Colonic mucosa (tissue), 4 donors: ENCODE data around the gene EIF4ENIF1. TPM values are rescaled to one million over a fixed set of nuclear protein-coding genes. Genes with fewer than 3 reads are reported as not detected.
A peak's percentile ranks its signal among the peaks of the same experiment; 100 is the strongest.

Source experiments
- DNase-seq: peaks from one replicate; pipeline ENCODE4 v3.0.0-alpha.2; 2020
- H3K27ac ChIP-seq: fragments of 200-600 bp; one replicate; pipeline ENCODE4 v1.8.0; 2021
- H3K27me3 ChIP-seq: fragments of 200-600 bp; one replicate; pipeline ENCODE4 v1.8.0; 2021
- H3K36me3 ChIP-seq: fragments of 200-600 bp; one replicate; pipeline ENCODE4 v1.8.0; 2021
- H3K4me1 ChIP-seq: fragments of 200-600 bp; one replicate; pipeline ENCODE4 v1.8.0; 2021; ENCODE audit warnings: mild to moderate bottlenecking
- H3K4me3 ChIP-seq: fragments of 200-600 bp; one replicate; pipeline ENCODE4 v1.8.0; 2021
- H3K9ac ChIP-seq, 2 donors: one replicate each; pipeline ENCODE4 v1.7.0; 2013; ENCODE audit warnings: control low read depth in 2 of 2, low read depth in 2 of 2, low read length in 2 of 2
- H3K9me3 ChIP-seq: fragments of 200-600 bp; one replicate; pipeline ENCODE4 v1.8.0; 2021
- CTCF ChIP-seq: fragments of 200-600 bp; IDR thresholded peaks from one replicate; pipeline ENCODE4 v1.8.0; 2022; ENCODE audit warnings: antibody characterized with exemption, mild to moderate bottlenecking
- intact Hi-C: fragments of 100-400 bp; cut with DNase I; formaldehyde crosslinking; loops from one replicate; pipeline ENCODE4 v1.14.1; 2022
- total RNA-seq, 2 donors: library from RNA; stranded (reverse); fragmentation: NEBNext Ultra II Directional in 1 of 2; extraction: Animal tissue kit (Norgen Biotek cat#: 25700) in 1 of 2; gene quantifications; one replicate each; pipeline ENCODE4 v1.2.1, GENCODE V29; 2021
- donor health status: healthy.
- donor health status: DM: no; HTN: no; CAD: no.
- donor health status: DM: no; HTN: no; CAD: no.

EIF4ENIF1 gene
- total RNA-seq, 2 donors from 2014 or later, result 25.2 to 25.4 TPM

GRCh38 chr22:31400023-31400397 lies 89.6 kb downstream of the EIF4ENIF1 start:
- Histone ChIP-seq H3K36me3 (no peaks in the 10 kb centered on the region), H3K9me3 (no peaks in the 10 kb centered on the region), H3K4me3 (peak overlapping the region; percentile 80), H3K4me1 (no peaks in the 10 kb centered on the region), H3K27me3 (no peaks in the 10 kb centered on the region), H3K9ac (peak overlapping the region; percentile 96), H3K27ac (peak overlapping the region; percentile 81)
- DNase-seq, result no peak
- intact Hi-C loops, result no loop called here
- TF ChIP-seq CTCF, result no peak

- H3K4me1 ChIP-seq, result no peaks in the 10 kb centered on the region
- peak within 1 kb of the TSS; percentile 81 for H3K27ac ChIP-seq
- peak within 1 kb of the TSS; percentile 80 for H3K4me3 ChIP-seq
- no peaks in the 10 kb centered on the region for H3K36me3 ChIP-seq
- no peaks in the 10 kb centered on the region for H3K27me3 ChIP-seq
- intact Hi-C loops, result loop anchor here (5.0 kb wide), 1 partner anchor 52 kb away; the partner anchor contains the start of gene PATZ1
- TF ChIP-seq CTCF, result no peak
- H3K9ac ChIP-seq, result peak within 1 kb of the TSS; percentile 96
- peak; percentile 98 for DNase-seq
- no peaks in the 10 kb centered on the region for H3K9me3 ChIP-seq
Measured at GRCh38 chr22:31399211-31400022, 90.2 kb downstream of the EIF4ENIF1 start, which contains the start of gene DRG1. Gene DRG1 (plus strand): TSS chr22:31399604. CDS start chr22:31399684, 80 bp downstream.

- Histone ChIP-seq H3K27ac (peak overlapping the region; percentile 81), H3K36me3 (no peaks in the 10 kb centered on the region), H3K4me1 (no peaks in the 10 kb centered on the region), H3K27me3 (no peaks in the 10 kb centered on the region), H3K9me3 (no peaks in the 10 kb centered on the region), H3K9ac (no peak overlapping the region), H3K4me3 (no peak overlapping the region)
- intact Hi-C loops, result loop anchor here (5.0 kb wide), 1 partner anchor 51 kb away; the partner anchor contains the start of gene PATZ1
- no peak for DNase-seq
- TF ChIP-seq CTCF, result no peak
Measured at GRCh38 chr22:31398231-31398630, 91.4 kb downstream of the EIF4ENIF1 start.

- Histone ChIP-seq H3K27ac (no peak overlapping the region), H3K4me3 (no peak overlapping the region), H3K4me1 (no peaks in the 10 kb centered on the region), H3K27me3 (no peaks in the 10 kb centered on the region), H3K9ac (no peak overlapping the region), H3K9me3 (no peaks in the 10 kb centered on the region), H3K36me3 (no peaks in the 10 kb centered on the region)
- intact Hi-C loops, result no loop called here
- TF ChIP-seq CTCF, result no peak
- no peak for DNase-seq
Measured at GRCh38 chr22:31394326-31394725, 95.3 kb downstream of the EIF4ENIF1 start.

GRCh38 chr22:31393893-31394292 lies 95.7 kb downstream of the EIF4ENIF1 start:
- no peaks in the 10 kb centered on the region for H3K27me3 ChIP-seq
- intact Hi-C loops, result no loop called here
- no peak overlapping the region for H3K27ac ChIP-seq

More at GRCh38 chr22:31393893-31394292, 95.7 kb downstream of the EIF4ENIF1 start:
- Histone ChIP-seq H3K9ac (no peak overlapping the region), H3K4me3 (no peak overlapping the region), H3K9me3 (no peaks in the 10 kb centered on the region), H3K4me1 (no peaks in the 10 kb centered on the region), H3K36me3 (no peaks in the 10 kb centered on the region)
- DNase-seq, result no peak
- no peak for TF ChIP-seq CTCF

Other genes starting within 250 kb of the EIF4ENIF1 start
- gene PIK3IP1, start 197.4 kb downstream of the EIF4ENIF1 start, total RNA-seq, result 10 to 100 TPM in 1 of 2 donors, 1 to 10 TPM in 1; 8.4 to 15.1 TPM
- 10 to 100 TPM; 13.8 to 17.9 TPM for gene PATZ1, start 143.5 kb downstream of the EIF4ENIF1 start, total RNA-seq
- 10 to 100 TPM; 43.8 to 48.9 TPM for gene DRG1, start 90.2 kb downstream of the EIF4ENIF1 start, total RNA-seq
- gene SFI1, start 6.7 kb upstream of the EIF4ENIF1 start, total RNA-seq, result 10 to 100 TPM; 24.1 to 47.8 TPM
- 10 to 100 TPM; 30.8 to 48.1 TPM for gene PISD, start 172.4 kb upstream of the EIF4ENIF1 start, total RNA-seq